Testis (tissue), 3 donors: ENCODE measurements around the gene WDR5B. TPM values are rescaled to one million over a fixed set of nuclear protein-coding genes. Genes with fewer than 3 reads are reported as not detected.
"Not testable (repeated sequence)": the region's sequence is repeated elsewhere in the genome, so short reads cannot be mapped to it uniquely, and the experiment has no call there.

Experiments used
- DNase-seq: peaks from one replicate; pipeline ENCODE4 v3.0.0-alpha.2; 2019
- H3K27ac ChIP-seq, 2 donors: fragments of 200-600 bp; sonication (generic); one replicate each; pipeline ENCODE4 v1.5.1; 2019
- H3K27me3 ChIP-seq: fragments of 200-600 bp; sonication (generic); one replicate; pipeline ENCODE4 v1.5.1; 2019
- H3K36me3 ChIP-seq: fragments of 200-600 bp; sonication (generic); one replicate; pipeline ENCODE4 v1.5.1; 2017; ENCODE audit warnings: low read depth; ENCODE audit errors: missing control alignments
- H3K4me1 ChIP-seq: fragments of 200-600 bp; sonication (generic); one replicate; pipeline ENCODE4 v1.5.1; 2019
- H3K4me3 ChIP-seq, 2 donors: fragments of 200-600 bp; sonication (generic); one replicate each; pipeline ENCODE4 v1.5.1; 2017 to 2019
- H3K9me3 ChIP-seq: fragments of 200-600 bp; sonication (generic); one replicate; pipeline ENCODE4 v1.5.1; 2017
- CTCF ChIP-seq, 3 experiments: fragments of 450-650 bp in 2 of 3; fragments of 200-600 bp in 1 of 3; sonication (generic) in 1 of 3; IDR thresholded peaks; one replicate each; pipeline ENCODE4 v1.5.1; 2016 to 2019; ENCODE audit warnings: antibody characterized with exemption in 3 of 3, mild to moderate bottlenecking in 2 of 3, moderate library complexity in 1 of 3
- POLR2A ChIP-seq: fragments of 450-650 bp; IDR thresholded peaks from one replicate; pipeline ENCODE4 v1.6.1; 2017; ENCODE audit warnings: antibody characterized with exemption, mild to moderate bottlenecking, moderate library complexity
- WGBS, 2 donors: methylation state at CpG; one replicate each; pipeline ENCODE4 v1.1.5; 2018; 5-methylcytosine and 5-hydroxymethylcytosine counted together
- intact Hi-C: fragments of 100-400 bp; cut with DNase I; formaldehyde crosslinking; loops from one replicate; pipeline ENCODE4 v1.15.1; 2023; ENCODE audit warnings: low total_unique reads
- polyA plus RNA-seq: library from polyadenylated mRNA; stranded (reverse); fragments of 350-450 nt; fragmentation: Illumina TruSeq; extraction: RNeasy Lipid Tissue Mini Kit (QIAGEN cat#74804); gene quantifications from one replicate; pipeline ENCODE4 v1.2.3, GENCODE V29; 2014; ENCODE audit warnings: low read depth, low replicate concordance; ENCODE audit not compliant: insufficient read depth
- total RNA-seq, 2 donors: library from RNA; depleted of rRNA; stranded (reverse); fragments of >200 nt; gene quantifications; one replicate each; pipeline ENCODE4 v1.2.3, GENCODE V29; 2016

The WDR5B gene
- total and polyA plus RNA-seq, 3 donors from 2014 or later: 5.1 to 8.9 (median 7.1) TPM

GRCh38 chr3:122458992-122459391 is 43.1 kb upstream of the WDR5B start:
- intact Hi-C loops: no loop called here
- TF ChIP-seq CTCF (IDR thresholded peaks at IDR 0.05) (peak; percentile 16 to 49 (median 18)), POLR2A (no peak)
- peaks cover under 1% of the 10 kb centered on the region for H3K4me1 ChIP-seq
- no peak overlapping the region for H3K27ac ChIP-seq
- H3K27me3 ChIP-seq: no peaks in the 10 kb centered on the region
- no peak overlapping the region for H3K4me3 ChIP-seq
- no peaks in the 10 kb centered on the region for H3K36me3 ChIP-seq
- no peaks in the 10 kb centered on the region for H3K9me3 ChIP-seq
- no peak for DNase-seq
- 50 to 63% methylated on average over 4 of the region's 4 CpGs for WGBS, 2 donors

- Histone ChIP-seq H3K36me3 (no peaks in the 10 kb centered on the region), H3K9me3 (no peaks in the 10 kb centered on the region), H3K4me3 (no peak overlapping the region), H3K27ac (no peak overlapping the region), H3K4me1 (no peaks in the 10 kb centered on the region), H3K27me3 (no peaks in the 10 kb centered on the region)
- no peak for DNase-seq
- intact Hi-C loops: no loop called here
- WGBS, 2 donors: 91 to 95% methylated on average over 2 of the region's 2 CpGs
- TF ChIP-seq CTCF (IDR thresholded peaks at IDR 0.05) (no peak), POLR2A (no peak)
Observed at GRCh38 chr3:122457706-122458105, 41.8 kb upstream of the WDR5B start.

GRCh38 chr3:122456074-122456473 is 40.2 kb upstream of the WDR5B start:
- Histone ChIP-seq H3K27me3 (no peaks in the 10 kb centered on the region), H3K36me3 (no peaks in the 10 kb centered on the region), H3K4me3 (no peak overlapping the region), H3K27ac (no peak overlapping the region), H3K4me1 (peaks cover 4% of the 10 kb centered on the region), H3K9me3 (no peaks in the 10 kb centered on the region)
- intact Hi-C loops: no loop called here
- no peak for TF ChIP-seq POLR2A
- TF ChIP-seq CTCF (IDR thresholded peaks at IDR 0.05): no peak
- DNase-seq: no peak

- no peak overlapping the region for H3K4me3 ChIP-seq
- H3K27me3 ChIP-seq: no peaks in the 10 kb centered on the region
- H3K9me3 ChIP-seq: no peaks in the 10 kb centered on the region
- no peaks in the 10 kb centered on the region for H3K36me3 ChIP-seq
- 71 to 88% methylated on average over 3 of the region's 3 CpGs for WGBS, 2 donors
- H3K4me1 ChIP-seq: peaks cover 4% of the 10 kb centered on the region
- no peak for TF ChIP-seq CTCF (IDR thresholded peaks at IDR 0.05)
- TF ChIP-seq POLR2A: no peak
- DNase-seq: no peak
- peak overlapping the region in 1 of 2 donors; percentile 8 for H3K27ac ChIP-seq
- intact Hi-C loops: no loop called here
Observed at GRCh38 chr3:122451371-122451770, 35.5 kb upstream of the WDR5B start.

DNA sequence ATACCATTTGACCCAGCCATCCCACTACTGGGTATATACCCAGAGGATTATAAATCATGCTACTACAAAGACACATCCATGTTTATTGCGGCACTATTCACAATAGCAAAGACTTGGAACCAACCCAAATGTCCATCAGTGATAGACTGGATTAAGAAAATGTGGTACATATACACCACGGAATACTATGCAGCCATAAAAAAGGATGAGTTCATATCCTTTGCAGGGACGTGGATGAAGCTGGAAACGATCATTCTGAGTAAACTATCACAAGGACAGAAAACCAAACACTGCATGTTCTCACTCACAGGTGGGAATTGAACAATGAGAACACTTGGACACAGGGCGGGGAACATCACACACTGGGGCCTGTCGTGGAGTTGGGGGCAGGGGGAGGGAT is 32.4 kb upstream of the WDR5B start:
- H3K4me3 ChIP-seq, H3K9me3 ChIP-seq, H3K27me3 ChIP-seq, H3K4me1 ChIP-seq, H3K27ac ChIP-seq, DNase-seq, H3K36me3 ChIP-seq, intact Hi-C loops: not testable (repeated sequence)
- 91 to 99% methylated on average over 6 of the region's 6 CpGs for WGBS, 2 donors

GRCh38 chr3:122444491-122444887 is 28.6 kb upstream of the WDR5B start:
- H3K4me1 ChIP-seq, DNase-seq, H3K27ac ChIP-seq, H3K36me3 ChIP-seq, H3K27me3 ChIP-seq, intact Hi-C loops, H3K4me3 ChIP-seq, H3K9me3 ChIP-seq: not testable (repeated sequence)
- 96 to 99% methylated on average over 5 of the region's 5 CpGs for WGBS, 2 donors

- H3K27me3 ChIP-seq, DNase-seq, H3K27ac ChIP-seq, H3K4me1 ChIP-seq, H3K4me3 ChIP-seq, H3K36me3 ChIP-seq, H3K9me3 ChIP-seq, intact Hi-C loops: not testable (repeated sequence)
- WGBS, 2 donors: 91 to 94% methylated on average over 11 of the region's 11 CpGs
Observed at GRCh38 chr3:122443762-122444490, 28.1 kb upstream of the WDR5B start.
